SU-DHL-6 (cell line): ENCODE measurements around the gene EHBP1.

Experiments used
- H2AFZ ChIP-seq: fragments of 200-600 bp; sonication (generic); 2 replicates; pipeline ENCODE4 v1.6.1; 2014; ENCODE audit warnings: low read depth, mild to moderate bottlenecking, moderate library complexity, mixed read lengths, antibody characterized with exemption, low read length; ENCODE audit not compliant: severe bottlenecking
- H3F3A ChIP-seq: fragments of 200-600 bp; shearing (Covaris generic); 2 replicates; pipeline ENCODE4 v1.6.0; 2016; ENCODE audit warnings: antibody characterized with exemption, mild to moderate bottlenecking; ENCODE audit not compliant: insufficient read depth
- H3K27ac ChIP-seq: fragments of 200-600 bp; sonication (generic); 2 replicates; pipeline ENCODE4 v1.5.1; 2016; ENCODE audit warnings: low read depth, mild to moderate bottlenecking, low read length, moderate library complexity, mixed read lengths
- H3K27me3 ChIP-seq: fragments of 200-600 bp; sonication (generic), shearing (Covaris generic); 2 replicates; pipeline ENCODE4 v1.6.0; 2014; ENCODE audit warnings: mild to moderate bottlenecking, low read length
- H3K36me3 ChIP-seq: fragments of 200-600 bp; sonication (generic); 2 replicates; pipeline ENCODE4 v1.6.1; 2014; ENCODE audit warnings: mild to moderate bottlenecking, low read length, mixed read lengths
- H3K4me2 ChIP-seq: fragments of 300-600, 200-600 bp; shearing (Covaris generic), sonication (generic); 2 replicates; pipeline ENCODE4 v1.6.0; 2014; ENCODE audit warnings: low read length, low read depth, mild to moderate bottlenecking; ENCODE audit not compliant: poor library complexity, severe bottlenecking
- H3K4me3 ChIP-seq: fragments of 200-600 bp; sonication (generic); 2 replicates; pipeline ENCODE4 v1.5.1; 2014; ENCODE audit warnings: antibody characterized with exemption, low read length, mild to moderate bottlenecking, mixed read lengths; ENCODE audit not compliant: insufficient read depth, poor library complexity, severe bottlenecking
- H3K79me2 ChIP-seq: fragments of 200-600 bp; sonication (generic); 2 replicates; pipeline ENCODE4 v1.6.1; 2014; ENCODE audit warnings: mild to moderate bottlenecking, low read length, moderate library complexity; ENCODE audit not compliant: insufficient read depth
- H3K9ac ChIP-seq: fragments of 200-600 bp; sonication (generic); 2 replicates; pipeline ENCODE4 v1.7.0; 2014; ENCODE audit warnings: mild to moderate bottlenecking, low read length
- H3K9me2 ChIP-seq: fragments of 200-600 bp; sonication (generic); replicated peaks from 2 replicates; pipeline ENCODE4 v1.6.1; 2014; ENCODE audit warnings: low read length; ENCODE audit not compliant: insufficient read depth
- H3K9me3 ChIP-seq: fragments of 200-600 bp; sonication (generic); 2 replicates; pipeline ENCODE4 v1.6.1; 2014; ENCODE audit warnings: low read length, mixed read lengths; ENCODE audit not compliant: insufficient read depth
- H4K20me1 ChIP-seq: fragments of 200-600 bp; sonication (generic); 2 replicates; pipeline ENCODE4 v1.6.1; 2014; ENCODE audit warnings: low read depth, mild to moderate bottlenecking, antibody characterized with exemption, low read length, moderate library complexity, mixed read lengths
- EZH2phosphoT487 ChIP-seq: fragments of 200-600 bp; sonication (generic), shearing (Covaris generic); conservative IDR thresholded peaks from 2 replicates; pipeline ENCODE4 v1.6.1; 2018; ENCODE audit warnings: mild to moderate bottlenecking, antibody characterized with exemption, low read length, moderate library complexity, mixed read lengths
- TF ChIP-seq, protein P1 (sequence below): fragments of 200-600 bp; sonication (generic); IDR thresholded peaks from one replicate; pipeline ENCODE4 v1.5.1; 2017; ENCODE audit warnings: antibody characterized with exemption, mild to moderate bottlenecking, low read length, moderate library complexity; ENCODE audit not compliant: insufficient read depth, poor library complexity, severe bottlenecking

The EHBP1 gene

GRCh38 chr2:62884514-62884913, 179.0 kb downstream of the EHBP1 start:
- H3K36me3 ChIP-seq, result no peaks in the 10 kb centered on the region
- no peaks in the 10 kb centered on the region for H3F3A ChIP-seq
- H3K79me2 ChIP-seq, result no peaks in the 10 kb centered on the region
- H3K4me3 ChIP-seq, result no peak overlapping the region
- H3K27ac ChIP-seq, result no peak overlapping the region
- H3K9me3 ChIP-seq, result no peaks in the 10 kb centered on the region
- no peaks in the 10 kb centered on the region for H4K20me1 ChIP-seq
- no peak for TF ChIP-seq EZH2phosphoT487
- TF ChIP-seq, protein P1, sequence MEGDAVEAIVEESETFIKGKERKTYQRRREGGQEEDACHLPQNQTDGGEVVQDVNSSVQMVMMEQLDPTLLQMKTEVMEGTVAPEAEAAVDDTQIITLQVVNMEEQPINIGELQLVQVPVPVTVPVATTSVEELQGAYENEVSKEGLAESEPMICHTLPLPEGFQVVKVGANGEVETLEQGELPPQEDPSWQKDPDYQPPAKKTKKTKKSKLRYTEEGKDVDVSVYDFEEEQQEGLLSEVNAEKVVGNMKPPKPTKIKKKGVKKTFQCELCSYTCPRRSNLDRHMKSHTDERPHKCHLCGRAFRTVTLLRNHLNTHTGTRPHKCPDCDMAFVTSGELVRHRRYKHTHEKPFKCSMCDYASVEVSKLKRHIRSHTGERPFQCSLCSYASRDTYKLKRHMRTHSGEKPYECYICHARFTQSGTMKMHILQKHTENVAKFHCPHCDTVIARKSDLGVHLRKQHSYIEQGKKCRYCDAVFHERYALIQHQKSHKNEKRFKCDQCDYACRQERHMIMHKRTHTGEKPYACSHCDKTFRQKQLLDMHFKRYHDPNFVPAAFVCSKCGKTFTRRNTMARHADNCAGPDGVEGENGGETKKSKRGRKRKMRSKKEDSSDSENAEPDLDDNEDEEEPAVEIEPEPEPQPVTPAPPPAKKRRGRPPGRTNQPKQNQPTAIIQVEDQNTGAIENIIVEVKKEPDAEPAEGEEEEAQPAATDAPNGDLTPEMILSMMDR, result no peak
- H3K9ac ChIP-seq, result no peak overlapping the region
- no peaks in the 10 kb centered on the region for H3K27me3 ChIP-seq
- H2AFZ ChIP-seq, result no peak overlapping the region
- no peaks in the 10 kb centered on the region for H3K9me2 ChIP-seq
- H3K4me2 ChIP-seq, result no peak overlapping the region

DNA sequence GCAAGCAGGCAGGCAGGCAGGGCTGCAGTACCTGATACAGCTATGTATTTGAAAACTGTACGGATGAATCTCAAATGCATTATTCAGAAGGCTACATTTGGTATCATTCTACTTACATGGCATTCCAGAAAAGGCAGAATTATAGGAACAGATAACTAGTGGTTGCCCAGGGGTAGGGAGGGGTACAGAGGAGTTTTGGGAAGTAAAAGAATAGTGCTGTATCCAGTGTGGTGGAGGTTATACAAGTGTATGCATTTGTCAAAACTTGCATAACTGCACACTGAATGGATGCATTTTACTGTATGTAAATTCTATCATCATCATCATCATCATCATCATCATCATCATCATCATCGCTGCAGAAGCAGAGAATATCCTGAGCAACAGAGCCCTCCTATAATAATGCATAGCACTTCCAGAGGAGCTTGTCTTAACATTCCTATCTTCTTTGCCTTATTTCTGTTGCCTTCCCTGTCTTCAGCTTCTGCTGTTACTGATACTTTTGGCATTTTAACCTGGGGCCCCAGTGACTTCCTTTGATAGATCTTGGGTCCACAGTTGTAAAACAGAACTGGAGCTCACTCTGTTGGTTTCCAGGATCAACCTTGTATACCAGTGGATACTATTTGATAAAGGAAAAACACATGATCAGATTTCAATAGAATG, 189.6 kb downstream of the EHBP1 start:
- H3F3A ChIP-seq, result 0 out of 2 replicates have a peak, but pooled peaks cover 4% of the 10 kb centered on the region
- no peaks in the 10 kb centered on the region for H3K79me2 ChIP-seq
- H3K4me3 ChIP-seq, result no peak overlapping the region
- H3K4me2 ChIP-seq, result no peak overlapping the region
- H3K27ac ChIP-seq, result no peak overlapping the region
- TF ChIP-seq EZH2phosphoT487, result no peak
- TF ChIP-seq, protein P1, result no peak
- no peak overlapping the region for H2AFZ ChIP-seq
- no peak overlapping the region for H3K9ac ChIP-seq
- no peaks in the 10 kb centered on the region for H4K20me1 ChIP-seq
- no peaks in the 10 kb centered on the region for H3K9me3 ChIP-seq
- no peaks in the 10 kb centered on the region for H3K27me3 ChIP-seq
- no peaks in the 10 kb centered on the region for H3K36me3 ChIP-seq
- no peaks in the 10 kb centered on the region for H3K9me2 ChIP-seq

DNA sequence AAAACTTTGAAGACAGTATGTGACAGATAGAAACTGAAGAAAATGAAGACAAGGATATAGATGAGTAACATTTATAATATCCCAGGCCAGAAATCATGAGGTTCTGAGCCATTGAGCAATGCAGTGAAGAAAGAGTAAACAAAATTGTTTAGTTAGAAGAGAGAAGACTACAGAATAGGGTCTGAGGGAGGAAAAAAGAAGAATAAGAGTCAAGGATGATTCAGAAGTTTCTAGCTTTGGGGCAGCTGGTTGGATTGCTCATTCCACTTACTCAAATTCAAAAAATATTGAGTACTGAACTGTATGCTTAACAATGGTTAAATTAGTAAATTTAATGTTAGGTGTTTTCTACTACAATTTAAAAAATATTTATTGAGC, 190.1 kb downstream of the EHBP1 start:
- Histone ChIP-seq H3K4me2 (no peak overlapping the region), H2AFZ (no peak overlapping the region), H3K9me3 (no peaks in the 10 kb centered on the region), H3K9me2 (no peaks in the 10 kb centered on the region), H3F3A (0 out of 2 replicates have a peak, but pooled peaks cover 4% of the 10 kb centered on the region), H3K27me3 (no peaks in the 10 kb centered on the region), H4K20me1 (no peaks in the 10 kb centered on the region), H3K9ac (no peak overlapping the region), H3K4me3 (no peak overlapping the region), H3K79me2 (no peaks in the 10 kb centered on the region), H3K27ac (no peak overlapping the region), H3K36me3 (no peaks in the 10 kb centered on the region)
- TF ChIP-seq, protein P1, result no peak
- no peak for TF ChIP-seq EZH2phosphoT487
